Endothelial cell of umbilical vein (primary cell): ENCODE measurements around the gene TEP1.

ENCODE experiments used
- CTCF ChIP-seq, 2 donors: IDR thresholded peaks; 1 replicate in 1 of 2; 2 replicates in 1 of 2; pipeline ENCODE4 v1.5.1; 2011; ENCODE audit warnings: low read length in 2 of 2, mild to moderate bottlenecking in 2 of 2, moderate library complexity in 2 of 2, control low read depth in 1 of 2, inconsistent platforms in 1 of 2, low read depth in 1 of 2; ENCODE audit not compliant: insufficient read depth in 1 of 2; ENCODE audit errors: extremely low read depth in 1 of 2
- EZH2 ChIP-seq: IDR thresholded peaks from 2 replicates; pipeline ENCODE4 v1.6.1; 2012; ENCODE audit warnings: borderline replicate concordance, low read depth, mild to moderate bottlenecking, moderate library complexity, low read length, inconsistent platforms; ENCODE audit not compliant: severe bottlenecking
- FOS ChIP-seq: IDR thresholded peaks from 2 replicates; pipeline ENCODE4 v1.6.1; 2011; ENCODE audit warnings: mild to moderate bottlenecking, low read length, moderate library complexity, borderline replicate concordance; ENCODE audit not compliant: insufficient read depth
- JUN ChIP-seq: IDR thresholded peaks from 2 replicates; pipeline ENCODE4 v1.6.1; 2011; ENCODE audit warnings: borderline replicate concordance, low read depth; ENCODE audit not compliant: insufficient read length, insufficient read depth
- POLR2A ChIP-seq: IDR thresholded peaks from 2 replicates; pipeline ENCODE4 v1.6.1; 2012; ENCODE audit warnings: low read depth, mild to moderate bottlenecking, control low read depth, low read length
- POLR2AphosphoS5 ChIP-seq: IDR thresholded peaks from 2 replicates; pipeline ENCODE4 v1.6.1; 2012; ENCODE audit warnings: low read depth, mild to moderate bottlenecking, control low read depth, low read length, moderate library complexity; ENCODE audit not compliant: insufficient read depth

GRCh38 chr14:20456971-20457370 lies 43.7 kb upstream of the TEP1 start:
- TF ChIP-seq CTCF (IDR thresholded peaks at IDR 0.05; ENCODE audit: extremely low read depth in 1 of 2, insufficient read depth in 1 of 2, low read depth in 1 of 2, low read length in 2 of 2) (no peak), POLR2A (no peak), POLR2AphosphoS5 (no peak), EZH2 (no peak), JUN (no peak), FOS (no peak)
